CD4-positive, alpha-beta memory T cell (primary cell): ENCODE data around the gene FAM209B. TPM values are rescaled to one million over a fixed set of nuclear protein-coding genes. Genes with fewer than 3 reads are reported as not detected.

Experiments
- CTCF ChIA-PET: fragments of 350-600 bp; sonication (Branson Sonifier 250); formaldehyde crosslinking; loops from one replicate; lab custom pipeline; 2021; ENCODE audit warnings: inconsistent platforms; ENCODE audit not compliant: partially characterized antibody; lab: Charles Lee
- POLR2A ChIA-PET: fragments of 350-600 bp; sonication (Branson Sonifier 250); formaldehyde crosslinking; loops from one replicate; lab custom pipeline; 2021; ENCODE audit not compliant: partially characterized antibody; lab: Charles Lee
- DNase-seq, 5 donors: peaks; one replicate each; pipeline versions ENCODE4 v3.0.0 to v3.0.0-alpha.2; 2020 to 2022; ENCODE audit warnings: mixed read lengths in 1 of 5
- H3K27ac ChIP-seq: one replicate; pipeline ENCODE4 v1.7.0; 2013; ENCODE audit warnings: low read depth, low read length
- H3K27me3 ChIP-seq: 2 replicates; pipeline ENCODE4 v1.7.0; 2013; ENCODE audit warnings: mild to moderate bottlenecking, low read length, moderate library complexity; ENCODE audit not compliant: insufficient read depth
- H3K36me3 ChIP-seq: 2 replicates; pipeline ENCODE4 v1.7.0; 2013; ENCODE audit warnings: mild to moderate bottlenecking, low read length, moderate library complexity; ENCODE audit not compliant: insufficient read depth
- H3K4me1 ChIP-seq: 2 replicates; pipeline ENCODE4 v1.7.0; 2013; ENCODE audit warnings: mild to moderate bottlenecking, low read length, moderate library complexity; ENCODE audit not compliant: insufficient read depth
- H3K4me3 ChIP-seq, 2 donors: one replicate each; pipeline ENCODE4 v1.7.0; 2013; ENCODE audit warnings: low read length in 2 of 2, mild to moderate bottlenecking in 1 of 2
- H3K9me3 ChIP-seq, 2 donors: one replicate each; pipeline ENCODE4 v1.7.0; 2013; ENCODE audit warnings: low read length in 2 of 2, control low read depth in 1 of 2; ENCODE audit not compliant: control insufficient read depth in 1 of 2
- H3K27ac Mint-ChIP-seq, 7 donors: one replicate each; pipeline ENCODE4 v1.8.0; 2020 to 2021; ENCODE audit warnings: mixed read lengths in 7 of 7, mild to moderate bottlenecking in 6 of 7, inconsistent platforms in 3 of 7, moderate library complexity in 3 of 7
- H3K27me3 Mint-ChIP-seq, 2 donors: one replicate each; pipeline ENCODE4 v1.8.0; 2020 to 2021; ENCODE audit warnings: mixed read lengths in 2 of 2
- H3K36me3 Mint-ChIP-seq, 2 donors: one replicate each; pipeline ENCODE4 v1.8.0; 2020 to 2021; ENCODE audit warnings: mixed read lengths in 2 of 2, inconsistent platforms in 1 of 2, mild to moderate bottlenecking in 1 of 2
- H3K4me1 Mint-ChIP-seq, 4 donors: one replicate each; pipeline ENCODE4 v1.8.0; 2020 to 2021; ENCODE audit warnings: mixed read lengths in 4 of 4, mild to moderate bottlenecking in 1 of 4
- H3K4me3 Mint-ChIP-seq, 8 donors: one replicate each; pipeline ENCODE4 v1.8.0; 2020 to 2021; ENCODE audit warnings: mixed read lengths in 8 of 8, mild to moderate bottlenecking in 7 of 8, moderate library complexity in 6 of 8, inconsistent platforms in 3 of 8
- H3K9me3 Mint-ChIP-seq, 8 donors: one replicate each; pipeline ENCODE4 v1.8.0; 2020 to 2021; ENCODE audit warnings: mixed read lengths in 8 of 8, mild to moderate bottlenecking in 5 of 8, inconsistent platforms in 3 of 8, moderate library complexity in 1 of 8
- intact Hi-C: fragments of 100-400 bp; cut with micrococcal nuclease; formaldehyde crosslinking; loops from one replicate; pipeline ENCODE4 v1.15.1; 2023
- polyA plus RNA-seq, 2 donors: library from polyadenylated mRNA; unstranded; fragments of 300-500 nt; fragmentation: Illumina TruSeq; gene quantifications; one replicate each; pipeline ENCODE4 v1.2.3, GENCODE V29; 2021
- total RNA-seq, 2 experiments: library from RNA; stranded (reverse); gene quantifications; one replicate each; pipeline ENCODE4 v1.2.3, GENCODE V29; 2021

Gene FAM209B
- total and polyA plus RNA-seq, 4 experiments from 2014 or later: 0.32 to 2.2 (median 1.4) TPM

GRCh38 chr20:56506103-56506502, 26.9 kb upstream of the FAM209B start:
- ChIA-PET CTCF (interaction anchor here (1.6 kb wide), 1 partner anchor 106 kb away, joined by 5 read pairs; no protein-coding TSS in a partner anchor), POLR2A (no interaction called here)

GRCh38 chr20:56511926-56512325, 21.1 kb upstream of the FAM209B start:
- peaks cover 36 to 50% of the 10 kb centered on the region in 2 donors for H3K36me3 Mint-ChIP-seq

More at GRCh38 chr20:56506103-56506502, 26.9 kb upstream of the FAM209B start:
- Histone ChIP-seq H3K4me3 (no peak overlapping the region), H3K27me3 (no peaks in the 10 kb centered on the region), H3K27ac (no peak overlapping the region), H3K9me3 (no peaks in the 10 kb centered on the region), H3K36me3 (no peaks in the 10 kb centered on the region), H3K4me1 (no peaks in the 10 kb centered on the region)
- Mint-ChIP-seq H3K9me3 (no peaks in the 10 kb centered on the region), H3K27ac (no peak overlapping the region), H3K4me3 (no peak overlapping the region), H3K27me3 (no peaks in the 10 kb centered on the region), H3K36me3 (peaks cover 3 to 22% of the 10 kb centered on the region in 2 donors), H3K4me1 (peaks cover 4 to 20% (median 9%) of the 10 kb centered on the region in 4 donors)
- DNase-seq: no peak
- intact Hi-C loops: no loop called here

GRCh38 chr20:56513161-56514150, 19.6 kb upstream of the FAM209B start:
- no peak overlapping the region for H3K4me3 Mint-ChIP-seq
- DNase-seq: no peak
- H3K4me3 ChIP-seq: no peak overlapping the region
- H3K27ac ChIP-seq: no peak overlapping the region
- H3K4me1 Mint-ChIP-seq: no peaks in the 10 kb centered on the region
- H3K27ac Mint-ChIP-seq: peak overlapping the region in 3 of 7 donors; percentile 12 to 41 (median 15)
- ChIA-PET POLR2A (no interaction called here), CTCF (interaction anchor here (0.7 to 1.4 kb wide), 3 partner anchors 120 to 176 kb away, joined by 3 read pairs; partner anchors contain the start of genes AURKA and CSTF1)
- H3K4me1 ChIP-seq: no peaks in the 10 kb centered on the region
- H3K36me3 ChIP-seq: peaks cover 40% of the 10 kb centered on the region
- H3K27me3 ChIP-seq: no peaks in the 10 kb centered on the region
- H3K27me3 Mint-ChIP-seq: no peaks in the 10 kb centered on the region
- H3K36me3 Mint-ChIP-seq: peaks cover 51 to 65% of the 10 kb centered on the region in 2 donors
- H3K9me3 Mint-ChIP-seq: peaks cover 0 to 8% (median 1%) of the 10 kb centered on the region in 8 donors
- intact Hi-C loops: no loop called here
- no peaks in the 10 kb centered on the region for H3K9me3 ChIP-seq

More at GRCh38 chr20:56511926-56512325, 21.1 kb upstream of the FAM209B start:
- no peak overlapping the region for H3K4me3 Mint-ChIP-seq
- H3K27ac ChIP-seq: no peak overlapping the region
- no peak overlapping the region for H3K27ac Mint-ChIP-seq
- H3K4me1 Mint-ChIP-seq: peaks cover 0 to 1% (median 0%) of the 10 kb centered on the region in 4 donors
- no peak for DNase-seq
- CTCF ChIA-PET: no interaction called here
- H3K27me3 ChIP-seq: no peaks in the 10 kb centered on the region
- no peaks in the 10 kb centered on the region for H3K27me3 Mint-ChIP-seq
- POLR2A ChIA-PET: no interaction called here
- H3K4me3 ChIP-seq: no peak overlapping the region
- intact Hi-C loops: no loop called here
- no peaks in the 10 kb centered on the region for H3K4me1 ChIP-seq
- H3K9me3 Mint-ChIP-seq: no peaks in the 10 kb centered on the region
- H3K36me3 ChIP-seq: peaks cover 25% of the 10 kb centered on the region
- no peaks in the 10 kb centered on the region for H3K9me3 ChIP-seq

GRCh38 chr20:56516631-56517030, 16.4 kb upstream of the FAM209B start:
- peaks cover 57% of the 10 kb centered on the region for H3K36me3 ChIP-seq
- no peak overlapping the region for H3K27ac Mint-ChIP-seq
- peaks cover 0 to 13% of the 10 kb centered on the region in 2 donors for H3K9me3 ChIP-seq
- H3K9me3 Mint-ChIP-seq: peaks cover 3 to 39% (median 22%) of the 10 kb centered on the region in 8 donors
- peaks cover 0 to 9% (median 1%) of the 10 kb centered on the region in 4 donors for H3K4me1 Mint-ChIP-seq
- no peaks in the 10 kb centered on the region for H3K27me3 Mint-ChIP-seq
- intact Hi-C loops: loop anchor here (1.0 kb wide), 1 partner anchor 116 kb away; no protein-coding TSS in a partner anchor
- H3K27me3 ChIP-seq: no peaks in the 10 kb centered on the region
- H3K36me3 Mint-ChIP-seq: peaks cover 80 to 87% of the 10 kb centered on the region in 2 donors
- ChIA-PET CTCF (interaction anchor here (1.2 to 1.8 kb wide), 4 partner anchors 32 to 121 kb away, joined by 3 to 4 read pairs (median 4); no protein-coding TSS in a partner anchor), POLR2A (interaction anchor here (1.0 kb wide), 1 partner anchor 8 kb away, joined by 3 read pairs; the partner anchor contains the start of gene FAM209A)
- H3K4me3 ChIP-seq: no peak overlapping the region
- DNase-seq: no peak
- no peaks in the 10 kb centered on the region for H3K4me1 ChIP-seq
- no peak overlapping the region for H3K27ac ChIP-seq
- H3K4me3 Mint-ChIP-seq: no peak overlapping the region

- ChIA-PET CTCF (interaction anchor here (1.2 kb wide), 1 partner anchor 122 kb away, joined by 3 read pairs; no protein-coding TSS in a partner anchor), POLR2A (no interaction called here)
- no peak for DNase-seq
- Histone ChIP-seq H3K4me1 (peaks cover 2% of the 10 kb centered on the region), H3K27ac (no peak overlapping the region), H3K27me3 (no peaks in the 10 kb centered on the region), H3K9me3 (peaks cover 0 to 14% of the 10 kb centered on the region in 2 donors), H3K36me3 (peaks cover 54% of the 10 kb centered on the region), H3K4me3 (no peak overlapping the region)
- Mint-ChIP-seq H3K4me1 (peaks cover 0 to 9% (median 2%) of the 10 kb centered on the region in 4 donors), H3K4me3 (no peak overlapping the region), H3K36me3 (peaks cover 84 to 85% of the 10 kb centered on the region in 2 donors), H3K27ac (no peak overlapping the region), H3K9me3 (peaks cover 3 to 42% (median 26%) of the 10 kb centered on the region in 8 donors), H3K27me3 (no peaks in the 10 kb centered on the region)
- intact Hi-C loops: no loop called here
Observed at GRCh38 chr20:56517211-56517610, 15.8 kb upstream of the FAM209B start.

GRCh38 chr20:56517641-56518040, 15.4 kb upstream of the FAM209B start:
- CTCF ChIA-PET: no interaction called here
- Histone ChIP-seq H3K9me3 (peaks cover 0 to 14% of the 10 kb centered on the region in 2 donors), H3K36me3 (peaks cover 50% of the 10 kb centered on the region), H3K27ac (no peak overlapping the region), H3K4me1 (peaks cover 6% of the 10 kb centered on the region), H3K27me3 (no peaks in the 10 kb centered on the region), H3K4me3 (no peak overlapping the region)
- H3K4me1 Mint-ChIP-seq: peaks cover 0 to 13% (median 4%) of the 10 kb centered on the region in 4 donors
- POLR2A ChIA-PET: no interaction called here
- no peak for DNase-seq
- H3K27me3 Mint-ChIP-seq: no peaks in the 10 kb centered on the region
- H3K4me3 Mint-ChIP-seq: no peak overlapping the region
- no peak overlapping the region for H3K27ac Mint-ChIP-seq
- intact Hi-C loops: no loop called here
- peaks cover 3 to 46% (median 26%) of the 10 kb centered on the region in 8 donors for H3K9me3 Mint-ChIP-seq
- H3K36me3 Mint-ChIP-seq: peaks cover 83 to 85% of the 10 kb centered on the region in 2 donors

- Mint-ChIP-seq H3K27ac (no peak overlapping the region), H3K9me3 (peaks cover 3 to 49% (median 26%) of the 10 kb centered on the region in 8 donors), H3K4me3 (no peak overlapping the region), H3K4me1 (peaks cover under 1 to 18% (median 8%) of the 10 kb centered on the region in 4 donors), H3K27me3 (no peaks in the 10 kb centered on the region), H3K36me3 (peaks cover 78 to 81% of the 10 kb centered on the region in 2 donors)
- ChIA-PET CTCF (no interaction called here), POLR2A (no interaction called here)
- Histone ChIP-seq H3K27me3 (no peaks in the 10 kb centered on the region), H3K4me3 (no peak overlapping the region), H3K4me1 (peaks cover 11% of the 10 kb centered on the region), H3K27ac (no peak overlapping the region), H3K9me3 (peaks cover 0 to 14% of the 10 kb centered on the region in 2 donors), H3K36me3 (peaks cover 45% of the 10 kb centered on the region)
- intact Hi-C loops: no loop called here
- no peak for DNase-seq
Observed at GRCh38 chr20:56518126-56518525, 14.9 kb upstream of the FAM209B start.
